ENCODE results near the gene FUCA2. TPM values are rescaled to one million over a fixed set of nuclear protein-coding genes. Genes with fewer than 3 reads are reported as not detected.
"Not testable (repeated sequence)": the region's sequence is repeated elsewhere in the genome, so short reads cannot be mapped to it uniquely, and the experiment has no call there.

The FUCA2 gene
- polyA plus RNA-seq, 4 donors, result 63.4 to 82.4 (median 72.4) TPM

DNA sequence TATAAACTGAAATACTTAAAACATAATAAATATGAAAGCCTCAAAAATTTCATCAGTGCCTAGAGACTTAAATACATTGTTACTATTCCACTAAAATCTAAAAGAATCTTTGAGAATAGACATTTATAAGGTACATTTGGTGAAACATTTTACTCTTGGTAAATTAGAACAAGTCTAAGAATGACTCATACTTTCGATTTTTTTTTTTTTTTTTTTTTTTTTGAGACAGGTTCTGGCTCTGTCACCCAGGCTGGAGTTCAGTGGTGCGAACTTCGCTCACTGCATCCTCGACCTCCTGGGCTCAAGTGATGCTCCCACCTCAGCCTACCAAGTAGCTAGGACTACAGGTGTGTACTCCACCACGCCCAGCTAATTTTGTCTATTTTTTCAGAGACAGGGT lies 6.4 kb downstream of the FUCA2 start:
- DNase-seq (ENCODE audit: low read depth in 4 of 4, low spot score in 3 of 4), result no peak

GRCh38 chr6:143504369-143504768 lies 7.2 kb downstream of the FUCA2 start:
- DNase-seq (ENCODE audit: low read depth in 4 of 4, low spot score in 3 of 4), result no peak

DNA sequence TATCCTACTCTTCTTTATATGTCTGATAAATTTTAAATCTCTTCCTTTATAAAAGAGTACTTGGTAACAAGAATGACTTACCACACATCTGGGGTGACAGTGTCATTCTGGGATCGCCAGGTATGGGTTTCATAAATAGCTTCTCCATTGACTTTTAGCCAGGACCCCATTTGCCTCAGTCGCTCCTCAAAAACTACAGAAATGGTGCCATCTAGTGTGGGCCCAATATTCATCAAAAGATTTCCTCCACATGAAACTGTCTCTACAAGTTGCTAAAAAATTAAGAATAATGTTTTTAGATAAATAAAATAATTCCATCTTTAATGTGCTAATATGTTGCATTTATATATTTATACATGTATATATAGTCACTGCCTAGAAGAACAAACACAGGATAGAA lies 9.7 kb downstream of the FUCA2 start:
- no peak for DNase-seq (ENCODE audit: low read depth in 4 of 4, low spot score in 3 of 4)

GRCh38 chr6:143498428-143498827 lies 13.1 kb downstream of the FUCA2 start:
- no peak for DNase-seq (ENCODE audit: low read depth in 4 of 4, low spot score in 3 of 4)

DNA sequence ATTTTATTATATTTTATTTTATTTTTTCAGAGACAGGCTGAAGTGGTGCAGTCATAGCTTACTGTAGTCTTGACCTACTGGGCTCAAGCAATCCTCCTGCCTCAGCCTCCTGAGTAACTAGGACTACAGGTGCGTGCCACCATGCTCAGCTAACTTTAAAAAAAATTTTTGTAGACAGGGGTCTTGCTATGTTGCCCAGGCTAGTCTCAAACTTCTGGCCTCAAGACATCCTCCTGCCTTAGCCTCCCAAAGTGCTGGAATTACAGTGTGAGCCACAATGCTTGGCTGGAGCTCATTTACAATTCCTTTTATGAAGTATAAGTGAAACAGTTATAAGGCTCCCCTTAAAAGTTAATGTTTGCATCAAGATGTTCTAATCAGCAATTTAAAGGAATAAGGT lies 14.5 kb downstream of the FUCA2 start:
- no peak for DNase-seq (ENCODE audit: low read depth in 4 of 4, low spot score in 3 of 4)

- no peak for DNase-seq (ENCODE audit: low read depth in 4 of 4, low spot score in 3 of 4)
Measured at GRCh38 chr6:143490775-143491174, 20.7 kb downstream of the FUCA2 start.

- DNase-seq (ENCODE audit: low read depth in 4 of 4, low spot score in 3 of 4), result no peak
Measured at GRCh38 chr6:143490244-143490643, 21.3 kb downstream of the FUCA2 start.

GRCh38 chr6:143486752-143487151 lies 24.8 kb downstream of the FUCA2 start:
- DNase-seq (ENCODE audit: low read depth in 4 of 4, low spot score in 3 of 4), result no peak

- DNase-seq (ENCODE audit: low read depth in 4 of 4, low spot score in 3 of 4), result no peak
Measured at GRCh38 chr6:143485967-143486366, 25.6 kb downstream of the FUCA2 start.

- DNase-seq (ENCODE audit: low read depth in 4 of 4, low spot score in 3 of 4), result no peak
Measured at GRCh38 chr6:143482593-143482992, 28.9 kb downstream of the FUCA2 start.

DNA sequence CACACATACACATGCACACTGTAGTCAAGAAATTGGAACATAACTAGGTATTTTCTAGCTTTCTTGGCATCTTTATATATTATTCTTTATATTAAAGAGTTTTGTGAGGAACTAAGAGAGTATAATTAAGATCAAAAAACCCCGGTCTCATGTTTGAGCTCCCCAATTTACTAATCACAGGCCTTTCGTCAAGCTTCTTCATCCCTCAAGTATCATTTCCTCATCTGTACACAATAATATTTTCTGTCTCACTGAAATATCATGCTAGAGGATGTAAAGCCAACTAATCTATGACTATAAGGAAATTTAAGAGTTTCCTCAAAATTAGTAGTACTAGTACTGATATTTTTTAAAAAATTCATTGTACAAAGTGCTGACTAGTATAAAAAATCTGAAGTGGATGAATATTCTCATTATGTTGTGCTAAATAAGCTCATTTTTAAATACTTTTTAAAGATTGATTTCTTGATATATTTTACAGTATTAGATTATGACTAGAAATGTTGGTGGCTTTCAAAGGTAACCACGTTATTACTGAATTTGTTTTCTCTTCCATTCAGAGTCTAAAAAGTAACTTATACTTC lies 32.9 kb downstream of the FUCA2 start:
- no peak for DNase-seq (ENCODE audit: low read depth in 4 of 4, low spot score in 3 of 4)

- DNase-seq (ENCODE audit: low read depth in 4 of 4, low spot score in 3 of 4), result no peak
Measured at GRCh38 chr6:143476545-143476944, 35.0 kb downstream of the FUCA2 start.

- no peak for DNase-seq (ENCODE audit: low read depth in 4 of 4, low spot score in 3 of 4)
Measured at GRCh38 chr6:143471822-143472221, 39.7 kb downstream of the FUCA2 start.

DNA sequence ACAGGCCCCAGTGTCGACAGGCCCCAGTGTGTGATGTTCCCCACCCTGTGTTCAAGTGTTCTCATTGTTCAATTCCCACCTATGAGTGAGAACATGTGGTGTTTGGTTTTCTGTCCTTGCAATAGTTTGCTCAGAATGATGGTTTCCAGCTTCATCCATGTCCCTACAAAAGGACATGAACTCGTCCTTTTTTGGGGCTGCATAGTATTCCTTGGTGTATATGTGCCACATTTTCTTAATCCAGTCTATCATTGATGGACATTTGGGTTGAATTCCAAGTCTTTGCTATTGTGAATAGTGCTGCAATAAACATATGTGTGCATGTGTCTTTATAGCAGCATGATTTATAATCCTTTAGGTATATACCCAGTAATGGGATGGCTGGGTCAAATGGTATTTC lies 42.7 kb downstream of the FUCA2 start:
- not testable (repeated sequence) for DNase-seq (ENCODE audit: low read depth in 4 of 4, low spot score in 3 of 4)

- no peak for DNase-seq (ENCODE audit: low read depth in 4 of 4, low spot score in 3 of 4)
Measured at GRCh38 chr6:143468026-143468425, 43.5 kb downstream of the FUCA2 start.

- no peak for DNase-seq (ENCODE audit: low read depth in 4 of 4, low spot score in 3 of 4)
Measured at GRCh38 chr6:143465546-143465945, 46.0 kb downstream of the FUCA2 start.

- DNase-seq (ENCODE audit: low read depth in 4 of 4, low spot score in 3 of 4), result no peak
Measured at GRCh38 chr6:143457563-143458359, 53.8 kb downstream of the FUCA2 start.

DNA sequence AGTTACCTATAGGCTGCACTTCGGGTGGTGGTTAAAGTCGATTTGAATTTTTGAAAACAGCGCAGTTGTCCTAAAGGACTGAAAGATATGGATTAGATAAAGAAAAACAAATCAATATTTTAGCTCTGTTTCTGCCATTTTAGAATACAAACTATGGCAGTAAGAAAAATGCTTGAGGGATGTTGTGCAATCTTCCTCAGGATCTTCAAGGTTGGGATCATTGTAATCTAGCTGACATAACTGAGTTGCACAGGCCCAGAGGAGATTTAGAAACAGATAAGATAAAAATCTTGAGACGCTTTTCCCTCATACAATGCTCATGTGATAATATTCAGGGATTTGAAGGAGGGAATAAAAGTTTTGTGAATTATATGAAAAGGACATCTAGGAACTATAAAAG lies 60.0 kb downstream of the FUCA2 start:
- DNase-seq (ENCODE audit: low read depth in 4 of 4, low spot score in 3 of 4), result no peak

GRCh38 chr6:143450453-143451371 lies 60.8 kb downstream of the FUCA2 start, which contains the start of the genes ADAT2 and PEX3:
Gene ADAT2 (minus strand): TSS chr6:143450695. CDS start chr6:143450658, 37 bp downstream.
Gene PEX3 (plus strand): TSS chr6:143450805. CDS start chr6:143451043, 238 bp downstream.
- DNase-seq (ENCODE audit: low read depth in 4 of 4, low spot score in 3 of 4), result peak; percentile 78 to 82 (median 80)

- DNase-seq (ENCODE audit: low read depth in 4 of 4, low spot score in 3 of 4), result peak in 1 of 4 donors; percentile 26
Measured at GRCh38 chr6:143449714-143450452, 61.6 kb downstream of the FUCA2 start.

Measured in right renal pelvis (tissue), 4 donors.